ENCODE results near the gene SMARCD3.

SMARCD3 gene

DNA sequence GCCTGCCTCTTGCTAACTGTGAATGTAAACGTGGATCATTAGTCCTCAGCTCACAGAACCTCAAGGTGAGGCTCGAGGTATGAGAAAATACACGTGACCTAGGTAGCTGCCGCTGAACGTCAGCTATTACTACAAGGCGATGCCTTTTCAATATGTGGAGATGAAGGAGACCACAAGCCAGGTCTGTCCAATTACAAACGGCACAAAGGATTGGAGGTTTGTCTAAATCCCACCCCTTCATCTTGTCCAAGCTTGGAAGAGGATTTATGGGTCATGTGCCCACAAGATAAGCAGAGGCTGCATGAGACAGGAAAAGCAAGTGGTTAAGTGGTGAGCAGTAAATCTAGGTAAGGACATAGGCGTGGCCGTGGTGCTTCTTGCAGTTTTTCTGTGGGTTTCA lies 41.6 kb downstream of the SMARCD3 start:
- no peak for DNase-seq

DNA sequence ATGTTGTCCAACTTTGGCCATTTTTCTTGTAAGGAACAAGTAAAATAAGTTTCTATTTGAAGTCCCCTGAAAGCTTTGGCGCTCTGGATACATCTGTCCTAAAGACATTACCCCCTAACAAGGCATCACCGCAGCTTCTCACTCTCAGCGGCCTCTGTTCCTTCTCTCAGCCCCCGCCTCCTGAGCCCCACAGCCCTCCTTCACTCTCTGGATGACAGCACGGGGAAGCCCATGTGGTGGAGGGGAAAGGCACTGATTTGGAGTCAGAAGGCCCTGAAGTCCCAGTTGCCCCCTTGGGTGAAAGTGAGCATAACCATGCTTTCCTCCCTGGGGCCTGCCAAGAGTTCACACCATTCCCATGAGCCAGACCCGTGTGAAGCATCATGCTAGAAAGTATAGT lies 42.8 kb downstream of the SMARCD3 start:
- DNase-seq: no peak

DNA sequence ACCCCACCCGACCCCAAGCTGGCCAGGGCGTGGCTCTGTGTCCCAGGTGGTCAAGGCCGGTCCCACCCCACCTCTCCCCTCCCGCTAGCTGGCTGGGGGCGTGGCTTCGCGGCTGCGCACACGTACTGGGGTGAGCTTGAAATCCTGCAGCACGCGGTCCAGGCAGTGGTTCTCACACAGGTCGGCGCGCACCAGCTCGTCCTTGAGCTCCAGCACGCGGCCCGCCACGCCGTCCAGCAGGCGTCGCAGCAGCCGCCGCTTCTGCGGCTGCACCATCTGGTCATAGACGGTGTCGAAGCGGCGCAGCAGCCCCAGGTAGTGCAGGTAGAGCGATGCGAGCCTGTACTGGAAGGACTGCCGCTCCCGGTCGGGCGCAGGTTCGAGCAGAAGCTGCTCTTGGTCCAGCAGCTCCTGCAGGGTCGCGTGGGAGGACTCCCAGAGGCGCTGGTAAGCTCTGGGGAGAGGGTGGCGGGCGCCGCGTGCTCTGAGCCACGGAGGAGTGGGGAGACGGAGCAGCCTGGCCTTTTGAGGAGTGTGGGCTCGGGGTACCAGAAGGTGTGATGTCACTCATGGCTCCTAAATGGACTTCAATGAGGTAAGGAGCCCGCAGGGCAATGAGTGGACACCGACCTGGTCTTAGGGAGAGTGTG lies 44.0 kb downstream of the SMARCD3 start:
- DNase-seq: no peak

DNA sequence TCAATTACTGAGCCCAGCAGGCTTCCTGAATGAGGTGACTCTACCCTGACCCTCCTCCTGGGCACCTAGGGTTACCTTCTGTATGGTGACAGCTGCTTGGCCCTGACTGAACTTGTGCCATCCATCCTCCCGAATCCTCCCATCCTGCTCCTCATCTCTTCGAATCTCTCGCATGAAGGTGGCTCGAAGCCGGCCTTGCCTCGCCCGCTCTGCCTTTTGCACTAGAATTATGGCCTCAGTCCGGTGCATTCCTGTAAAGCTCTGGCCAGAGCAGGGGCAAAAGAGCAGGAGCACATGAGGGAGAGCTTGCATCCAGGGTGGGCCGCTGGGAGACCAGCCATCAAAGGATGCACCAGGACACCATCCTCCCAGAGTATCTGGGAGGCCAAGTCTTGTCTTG lies 45.7 kb downstream of the SMARCD3 start:
- DNase-seq: no peak

DNA sequence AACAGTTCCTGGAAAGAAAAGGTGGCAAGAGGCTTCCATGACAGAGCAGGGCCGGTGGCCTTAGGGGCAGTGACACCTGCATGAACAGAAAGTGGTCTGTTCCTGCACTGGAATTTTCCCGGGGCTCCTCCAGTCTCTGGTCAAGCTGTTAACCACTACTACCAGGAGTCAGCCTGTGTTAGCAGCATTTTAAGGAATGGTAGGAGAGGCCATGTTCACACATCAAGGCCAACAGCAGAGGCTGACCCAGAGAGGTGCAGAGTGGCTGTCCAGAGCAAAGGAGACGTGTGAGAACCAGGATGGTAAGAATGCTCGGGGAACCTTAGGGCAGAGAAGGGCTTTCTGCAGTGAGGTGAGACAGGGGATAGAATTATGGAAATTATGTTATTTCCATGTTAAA lies 46.7 kb downstream of the SMARCD3 start:
- DNase-seq: no peak

DNA sequence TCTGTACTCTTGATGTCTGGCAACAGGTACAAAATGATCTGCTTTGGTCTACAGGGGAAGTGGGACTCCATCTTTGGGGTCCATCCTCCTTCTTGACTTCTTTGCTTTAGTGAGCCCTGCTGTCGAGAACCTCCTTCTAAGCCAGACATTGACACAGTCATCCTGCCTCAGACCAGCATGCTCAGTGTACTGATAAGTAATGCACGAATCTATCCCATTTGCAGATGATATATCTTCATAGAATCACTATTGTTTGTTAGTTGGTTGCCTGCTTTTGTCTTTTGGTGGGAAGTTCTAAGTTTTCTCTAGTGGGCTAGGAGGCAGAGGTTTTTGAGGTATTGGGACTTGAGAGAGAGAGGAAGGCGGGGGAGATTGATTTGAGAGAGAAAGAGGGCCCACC lies 47.1 kb downstream of the SMARCD3 start:
- no peak for DNase-seq

DNA sequence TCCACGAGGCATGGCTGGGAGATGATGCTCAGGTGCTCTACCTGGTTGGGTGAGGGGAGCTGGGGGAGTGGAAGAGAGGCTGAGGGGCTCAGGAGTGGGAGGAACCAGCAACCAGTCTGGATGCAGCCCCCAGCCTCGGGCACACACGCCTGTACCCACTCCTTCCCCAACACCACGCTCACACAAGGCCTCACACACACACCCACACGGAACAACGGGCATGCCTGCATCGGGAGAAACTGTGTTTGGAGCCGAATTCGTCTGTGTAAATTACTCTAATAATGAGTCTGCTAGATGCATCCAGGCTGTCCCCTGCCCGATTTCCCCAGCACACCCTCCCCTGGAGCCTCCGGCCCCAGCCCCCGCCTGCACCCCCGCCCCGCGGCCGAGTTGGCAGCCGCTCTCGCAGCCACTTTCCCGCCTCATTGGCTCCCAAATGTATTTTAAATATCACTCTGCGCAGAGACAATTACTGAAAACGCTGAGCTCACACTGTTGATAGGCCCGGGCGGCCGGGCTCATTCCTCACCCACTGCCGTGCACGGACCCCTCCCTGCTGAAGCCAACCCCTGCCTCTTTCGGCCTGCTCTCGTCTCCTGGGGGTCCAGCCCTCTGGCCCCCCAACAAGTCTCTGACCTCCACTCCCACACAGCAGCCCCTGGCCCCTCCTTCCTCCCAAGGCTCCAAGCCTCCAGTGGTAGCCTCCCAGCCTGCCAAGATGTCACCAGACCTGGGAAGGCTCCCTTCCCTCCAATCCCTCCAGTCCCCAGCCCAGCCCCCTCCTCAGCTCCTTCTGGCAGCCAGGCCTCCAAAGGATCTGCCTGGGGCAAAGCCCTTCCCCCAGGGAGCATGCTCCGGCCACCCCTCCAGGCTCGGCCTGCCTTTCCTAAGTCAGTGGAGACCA lies 49.3 kb downstream of the SMARCD3 start:
- peak; percentile 38 for DNase-seq

DNA sequence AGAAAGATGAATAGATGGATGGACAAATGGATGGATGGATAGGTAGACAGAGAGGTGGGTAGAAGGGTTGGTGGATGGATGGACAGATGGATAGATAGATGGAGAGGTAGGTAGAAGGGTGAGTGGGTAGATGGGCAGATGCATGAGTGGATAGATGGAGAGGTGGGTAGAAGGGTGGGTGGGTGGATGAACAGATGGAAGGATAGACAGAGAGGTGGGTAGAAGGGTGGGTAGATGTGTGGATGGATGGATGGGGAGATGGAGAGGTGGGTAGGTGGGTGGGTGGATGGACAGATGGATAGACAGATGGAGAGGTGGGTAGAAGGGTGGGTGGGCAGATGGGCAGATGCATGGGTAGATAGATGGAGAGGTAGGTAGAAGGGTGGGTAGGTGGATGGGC lies 50.6 kb downstream of the SMARCD3 start:
- no peak for DNase-seq

DNA sequence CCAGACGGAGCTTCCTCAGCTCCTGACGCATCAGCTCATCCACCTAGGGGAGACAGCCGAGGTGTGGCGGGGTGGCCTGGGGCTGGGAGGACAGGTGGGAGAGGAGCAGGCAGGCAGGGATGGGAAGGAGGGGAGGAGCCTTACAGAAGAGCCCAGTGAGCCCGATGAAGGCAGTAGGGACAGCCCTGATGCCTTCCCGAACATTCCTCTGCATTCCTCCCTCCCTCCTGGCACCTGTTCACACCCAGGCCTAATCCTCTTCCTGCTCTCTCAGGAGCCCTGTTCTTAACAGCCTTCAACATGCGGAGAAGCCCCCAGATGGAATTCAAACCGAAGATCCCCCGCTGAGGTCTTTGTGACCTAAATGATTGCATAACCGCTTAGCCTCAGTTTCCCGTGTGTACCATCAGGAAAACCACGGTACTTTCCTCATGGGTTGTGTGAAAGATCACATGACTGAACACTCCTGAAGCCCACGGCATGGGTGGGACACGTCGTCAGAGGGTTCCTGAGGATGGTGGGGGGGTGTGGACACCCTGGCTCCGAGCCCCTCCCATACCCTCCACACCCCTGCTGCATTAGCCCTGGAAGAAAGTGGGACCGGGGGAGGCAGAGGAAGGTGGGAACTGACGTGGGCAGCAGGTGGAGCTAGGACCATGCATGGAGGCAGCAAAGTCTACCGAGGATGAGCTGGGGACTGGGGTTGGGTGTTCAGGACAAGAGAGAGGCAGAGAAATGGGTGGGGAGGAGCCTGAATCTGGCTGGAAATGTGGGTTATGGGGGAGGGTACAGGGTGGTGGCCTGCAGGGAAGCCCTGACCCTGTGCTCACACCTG lies 52.7 kb downstream of the SMARCD3 start:
- DNase-seq: no peak

DNA sequence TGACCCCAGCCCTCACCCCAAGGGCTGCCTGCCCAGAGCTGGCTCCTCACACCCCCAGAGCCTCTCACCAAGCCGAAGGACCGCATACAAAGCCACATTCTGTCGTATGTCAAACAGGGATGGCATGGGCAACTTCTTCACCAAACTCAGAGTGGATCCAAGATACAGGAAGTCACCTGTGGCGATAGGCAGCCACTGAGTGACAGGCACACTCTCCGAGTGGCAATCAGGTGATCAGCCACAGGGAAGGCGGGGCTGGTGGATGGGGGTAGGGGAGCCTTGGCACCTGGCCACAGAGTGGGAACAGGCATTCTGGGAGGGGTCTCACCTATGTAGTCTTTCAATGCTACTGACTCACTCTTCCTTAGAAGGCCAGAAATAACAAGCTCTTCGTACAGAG lies 54.3 kb downstream of the SMARCD3 start:
- DNase-seq: no peak

DNA sequence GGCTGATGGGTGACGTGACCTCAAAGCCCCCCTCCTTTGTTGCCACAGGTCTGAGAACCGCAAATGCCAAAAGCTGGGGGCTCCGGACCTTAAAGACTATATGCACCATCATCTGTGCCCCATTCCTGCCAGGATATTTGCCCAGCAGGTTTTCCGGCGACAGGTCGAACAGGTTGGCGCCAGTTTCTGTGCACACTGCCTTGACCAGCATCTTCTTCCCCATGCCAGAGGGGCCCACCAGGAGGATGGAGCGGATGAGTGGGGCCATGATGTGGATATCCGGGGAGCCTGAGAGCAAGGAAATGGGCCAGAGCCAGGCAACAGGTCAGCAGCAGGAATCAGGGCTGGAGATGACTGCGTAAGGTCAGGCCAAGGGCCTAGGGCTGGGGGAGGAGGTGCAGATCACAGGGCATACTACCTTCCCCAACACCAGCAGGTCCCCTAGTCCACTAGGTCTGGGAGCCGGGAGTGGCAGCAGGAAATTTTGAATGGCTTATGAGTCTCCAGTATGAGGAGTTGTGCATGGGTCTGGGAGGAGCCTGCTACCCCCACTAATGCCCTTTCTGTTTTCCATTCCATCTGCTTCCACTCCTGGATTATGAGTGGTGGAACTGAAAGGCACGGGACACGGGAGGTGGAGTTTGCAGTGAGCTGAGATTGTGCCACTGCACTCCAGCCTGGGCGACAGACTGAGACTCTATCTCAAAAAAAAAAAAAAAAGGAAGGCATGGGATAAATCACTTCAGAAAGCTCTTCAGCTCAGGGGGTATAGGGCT lies 55.1 kb downstream of the SMARCD3 start:
- no peak for DNase-seq

DNA sequence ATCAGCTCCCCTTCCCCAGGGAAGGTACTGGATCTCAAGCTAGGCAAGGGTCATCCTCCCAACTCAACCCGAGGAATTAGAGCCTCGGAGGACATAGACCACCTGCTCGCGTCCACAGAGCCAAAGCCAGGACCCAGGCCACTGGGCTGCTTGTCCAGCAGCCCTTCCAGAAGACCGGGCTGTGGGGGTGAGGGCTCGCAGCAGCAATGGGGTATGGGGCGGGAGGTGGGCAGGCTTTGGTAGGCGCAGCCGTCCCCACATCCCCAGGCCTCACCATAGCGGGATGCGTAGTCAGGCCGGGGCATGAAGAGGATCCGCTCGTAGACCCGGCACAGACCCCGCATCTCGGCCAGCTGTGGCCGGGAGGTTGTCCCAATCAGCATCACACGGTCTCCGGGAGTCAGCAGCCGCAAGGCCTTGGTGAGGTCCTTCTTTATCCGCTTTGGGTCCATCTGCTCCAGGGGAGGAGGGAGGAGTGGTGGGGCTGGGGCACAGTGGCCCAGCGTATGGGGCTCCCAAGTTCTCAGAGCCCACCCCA lies 56.4 kb downstream of the SMARCD3 start:
- no peak for DNase-seq

DNA sequence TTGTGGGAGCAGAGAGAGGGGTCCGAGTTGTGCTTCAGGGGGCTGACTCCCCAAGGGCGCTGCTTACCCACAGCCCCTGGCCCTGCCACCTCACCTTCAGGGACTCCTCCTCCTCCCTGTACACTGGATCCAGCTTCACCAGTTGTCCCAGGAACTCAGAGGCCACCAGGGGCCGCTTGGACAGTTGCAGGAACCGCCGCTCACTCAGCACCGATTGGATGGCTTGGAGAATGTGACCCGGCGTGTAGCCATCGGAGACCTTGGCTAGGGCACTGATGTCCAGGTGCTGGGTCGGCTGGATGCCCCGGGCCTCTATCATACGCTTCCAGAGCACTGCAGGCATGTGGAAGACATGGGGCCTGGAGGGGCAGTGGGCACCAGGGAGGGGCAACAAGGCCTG lies 57.0 kb downstream of the SMARCD3 start:
- DNase-seq: no peak

DNA sequence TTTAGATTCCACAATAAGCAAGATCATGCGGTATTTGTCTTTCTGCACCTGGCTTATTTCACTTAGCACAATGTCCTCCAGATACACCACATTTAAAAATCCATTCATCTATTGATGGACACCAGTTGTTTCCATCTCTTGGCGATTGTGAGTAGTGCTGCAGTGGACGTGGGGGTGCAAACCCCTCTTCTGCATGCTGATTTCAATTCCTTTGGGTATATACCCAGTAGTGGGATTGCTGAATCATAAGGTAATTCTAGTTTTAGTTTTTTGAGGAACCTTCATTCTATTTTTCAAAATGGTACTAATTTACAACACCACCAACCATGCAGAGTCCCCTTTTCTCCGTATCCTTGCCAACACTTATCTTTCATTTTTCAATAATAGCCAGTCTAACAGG lies 59.5 kb downstream of the SMARCD3 start:
- no peak for DNase-seq
